ENCODE measurements around the gene ITGB4.

Gene ITGB4

GRCh38 chr17:75723171-75723930 is 2.1 kb downstream of the ITGB4 start:
- no peak for DNase-seq (ENCODE audit: low read depth)
- TF ChIP-seq CTCF (conservative IDR thresholded peaks at IDR 0.05; ENCODE audit: low read depth, low read length) = no peak
- H3K4me3 ChIP-seq (ENCODE audit: low read length) = peak overlapping the region; percentile 56

GRCh38 chr17:75724016-75725003 is 3.1 kb downstream of the ITGB4 start:
- no peak for TF ChIP-seq CTCF (conservative IDR thresholded peaks at IDR 0.05; ENCODE audit: low read depth, low read length)
- no peak overlapping the region for H3K4me3 ChIP-seq (ENCODE audit: low read length)
- DNase-seq (ENCODE audit: low read depth) = no peak

- no peak for DNase-seq (ENCODE audit: low read depth)
- no peak overlapping the region for H3K4me3 ChIP-seq (ENCODE audit: low read length)
- no peak for TF ChIP-seq CTCF (conservative IDR thresholded peaks at IDR 0.05; ENCODE audit: low read depth, low read length)
These were observed 4.2 kb downstream of the ITGB4 start for GRCh38 chr17:75725504-75725903.

GRCh38 chr17:75727391-75727790 is 6.1 kb downstream of the ITGB4 start:
- no peak for TF ChIP-seq CTCF (conservative IDR thresholded peaks at IDR 0.05; ENCODE audit: low read depth, low read length)
- no peak for DNase-seq (ENCODE audit: low read depth)
- H3K4me3 ChIP-seq (ENCODE audit: low read length) = no peak overlapping the region

GRCh38 chr17:75729351-75729750 is 8.1 kb downstream of the ITGB4 start:
- H3K4me3 ChIP-seq (ENCODE audit: low read length) = no peak overlapping the region
- TF ChIP-seq CTCF (conservative IDR thresholded peaks at IDR 0.05; ENCODE audit: low read depth, low read length) = no peak
- no peak for DNase-seq (ENCODE audit: low read depth)

- TF ChIP-seq CTCF (conservative IDR thresholded peaks at IDR 0.05; ENCODE audit: low read depth, low read length) = no peak
- no peak overlapping the region for H3K4me3 ChIP-seq (ENCODE audit: low read length)
- DNase-seq (ENCODE audit: low read depth) = no peak
These were observed 8.8 kb downstream of the ITGB4 start for GRCh38 chr17:75730065-75730464.
